ENCODE measurements around the gene SPPL3. TPM values are rescaled to one million over a fixed set of nuclear protein-coding genes. Genes with fewer than 3 reads are reported as not detected.

Gene SPPL3
- total RNA-seq, 1 experiment from 2014 or later: 39.7 TPM

GRCh38 chr12:120930032-120930431, 25.9 kb upstream of the SPPL3 start:
- Histone ChIP-seq H3K9me3 (ENCODE audit: control insufficient read depth in 1 of 2, insufficient read depth in 1 of 2, low read depth in 1 of 2, low read length in 2 of 2) (no peaks in the 10 kb centered on the region), H3K27ac (ENCODE audit: low read depth, low read length) (peak overlapping the region; percentile 99), H3K27me3 (ENCODE audit: insufficient read depth, low read length) (no peaks in the 10 kb centered on the region), H4K20me1 (ENCODE audit: insufficient read depth) (no peaks in the 10 kb centered on the region), H3K79me2 (ENCODE audit: insufficient read depth, low read length) (no peaks in the 10 kb centered on the region), H2AFZ (ENCODE audit: low read depth, low read length, poor library complexity, severe bottlenecking) (no peak overlapping the region), H3K36me3 (ENCODE audit: control insufficient read depth in 1 of 2, insufficient read depth in 2 of 2, low read length in 2 of 2) (no peaks in the 10 kb centered on the region; a peak in 1 of 4 replicates), H3K4me2 (ENCODE audit: low read length) (peak overlapping the region; percentile 86), H3K4me1 (ENCODE audit: control insufficient read depth in 1 of 2, insufficient read depth in 2 of 2, low read length in 2 of 2) (peaks cover 22 to 31% of the 10 kb centered on the region in 2 experiments), H3K4me3 (replicated peaks in 1 of 2; ENCODE audit: low read depth in 1 of 2, low read length in 2 of 2) (no peak overlapping the region), H3K9ac (ENCODE audit: low read length) (peak overlapping the region; percentile 59), H3K9me2 (ENCODE audit: insufficient read depth) (no peaks in the 10 kb centered on the region)
- RAD21 ChIA-PET (ENCODE audit: low non-redundant PET in 1 of 2, low total read pairs in 2 of 2, uncharacterized antibody in 2 of 2, unreplicated experiment in 2 of 2): no interaction called here
- intact Hi-C loops (cut with micrococcal nuclease): no loop called here
- POLR2A ChIA-PET: interaction anchor here (1.2 kb wide), 1 partner anchor 20 kb away, joined by 6 read pairs; no protein-coding TSS in a partner anchor
- ATAC-seq (no peak), DNase-seq (ENCODE audit: low read depth, low spot score) (no peak)
- TF ChIP-seq, protein P1, sequence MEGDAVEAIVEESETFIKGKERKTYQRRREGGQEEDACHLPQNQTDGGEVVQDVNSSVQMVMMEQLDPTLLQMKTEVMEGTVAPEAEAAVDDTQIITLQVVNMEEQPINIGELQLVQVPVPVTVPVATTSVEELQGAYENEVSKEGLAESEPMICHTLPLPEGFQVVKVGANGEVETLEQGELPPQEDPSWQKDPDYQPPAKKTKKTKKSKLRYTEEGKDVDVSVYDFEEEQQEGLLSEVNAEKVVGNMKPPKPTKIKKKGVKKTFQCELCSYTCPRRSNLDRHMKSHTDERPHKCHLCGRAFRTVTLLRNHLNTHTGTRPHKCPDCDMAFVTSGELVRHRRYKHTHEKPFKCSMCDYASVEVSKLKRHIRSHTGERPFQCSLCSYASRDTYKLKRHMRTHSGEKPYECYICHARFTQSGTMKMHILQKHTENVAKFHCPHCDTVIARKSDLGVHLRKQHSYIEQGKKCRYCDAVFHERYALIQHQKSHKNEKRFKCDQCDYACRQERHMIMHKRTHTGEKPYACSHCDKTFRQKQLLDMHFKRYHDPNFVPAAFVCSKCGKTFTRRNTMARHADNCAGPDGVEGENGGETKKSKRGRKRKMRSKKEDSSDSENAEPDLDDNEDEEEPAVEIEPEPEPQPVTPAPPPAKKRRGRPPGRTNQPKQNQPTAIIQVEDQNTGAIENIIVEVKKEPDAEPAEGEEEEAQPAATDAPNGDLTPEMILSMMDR (IDR thresholded peaks at IDR 0.05 in 2 of 3, conservative IDR thresholded peaks at IDR 0.05 in 1 of 3; ENCODE audit: borderline replicate concordance in 1 of 3, insufficient read depth in 1 of 3, low read depth in 2 of 3, low read length in 2 of 3): no peak
- TF ChIP-seq ELF1 (IDR thresholded peaks at IDR 0.05; ENCODE audit: borderline replicate concordance, low read depth) (no peak), YY1 (IDR thresholded peaks at IDR 0.05; ENCODE audit: extremely low read depth, insufficient replicate concordance, low read depth, low read length) (no peak), EGR1 (IDR thresholded peaks at IDR 0.05; ENCODE audit: low read depth) (no peak), TCF7L2 (IDR thresholded peaks at IDR 0.05; ENCODE audit: borderline replicate concordance, extremely low read depth, insufficient read depth, insufficient read length) (no peak), JUND (IDR thresholded peaks at IDR 0.05) (no peak), ZBTB33 (IDR thresholded peaks at IDR 0.05; ENCODE audit: extremely low read depth, insufficient replicate concordance, low read length) (no peak), POLR2A (IDR thresholded peaks at IDR 0.05; ENCODE audit: borderline replicate concordance, extremely low read depth, insufficient read depth, insufficient read length) (no peak), ZFX (IDR thresholded peaks at IDR 0.05) (no peak), EZH2 (IDR thresholded peaks at IDR 0.05) (no peak), SRF (IDR thresholded peaks at IDR 0.05; ENCODE audit: low read depth) (no peak), RAD21 (IDR thresholded peaks at IDR 0.05; ENCODE audit: low read depth) (no peak), EZH2phosphoT487 (IDR thresholded peaks at IDR 0.05; ENCODE audit: borderline replicate concordance) (no peak), REST (IDR thresholded peaks at IDR 0.05; ENCODE audit: low read depth) (no peak), POLR2AphosphoS5 (IDR thresholded peaks at IDR 0.05; ENCODE audit: low read depth, low read length) (no peak), ZNF274 (IDR thresholded peaks at IDR 0.05; ENCODE audit: low read depth, low read length) (no peak), SP1 (IDR thresholded peaks at IDR 0.05; ENCODE audit: low read depth) (no peak), CBX3 (IDR thresholded peaks at IDR 0.05; ENCODE audit: low read depth) (no peak)
- TF ChIP-seq, protein P2, sequence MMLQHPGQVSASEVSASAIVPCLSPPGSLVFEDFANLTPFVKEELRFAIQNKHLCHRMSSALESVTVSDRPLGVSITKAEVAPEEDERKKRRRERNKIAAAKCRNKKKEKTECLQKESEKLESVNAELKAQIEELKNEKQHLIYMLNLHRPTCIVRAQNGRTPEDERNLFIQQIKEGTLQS (IDR thresholded peaks at IDR 0.05): no peak
- TF ChIP-seq, protein P3, sequence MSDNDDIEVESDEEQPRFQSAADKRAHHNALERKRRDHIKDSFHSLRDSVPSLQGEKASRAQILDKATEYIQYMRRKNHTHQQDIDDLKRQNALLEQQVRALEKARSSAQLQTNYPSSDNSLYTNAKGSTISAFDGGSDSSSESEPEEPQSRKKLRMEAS (IDR thresholded peaks at IDR 0.05): no peak
- no TSS peak for BruUV-seq (replicated peaks)
- CTCF ChIA-PET: no interaction called here

All from HCT116 (cell line).